H9 (cell line): ENCODE measurements around the gene KAT5. TPM values are rescaled to one million over a fixed set of nuclear protein-coding genes. Genes with fewer than 3 reads are reported as not detected.

Source experiments
- DNase-seq: peaks from one replicate; pipeline ENCODE4 v3.0.0-alpha.2; 2017
- H2AFZ ChIP-seq: one replicate; pipeline ENCODE4 v1.6.1; 2013; ENCODE audit warnings: mild to moderate bottlenecking, low read length, control low read depth, moderate library complexity
- H2AK5ac ChIP-seq: 2 replicates; pipeline ENCODE4 v1.6.1; 2013; ENCODE audit warnings: low read length, control low read depth, mixed read lengths; ENCODE audit not compliant: insufficient read length
- H2BK120ac ChIP-seq: one replicate; pipeline ENCODE4 v1.6.1; 2013; ENCODE audit warnings: low read depth, mild to moderate bottlenecking, low read length, control low read depth, inconsistent platforms; ENCODE audit not compliant: poor library complexity, severe bottlenecking
- H2BK12ac ChIP-seq: 2 replicates; pipeline ENCODE4 v1.6.1; 2013; ENCODE audit warnings: low read length, control low read depth, mixed read lengths, low read depth; ENCODE audit not compliant: insufficient read length
- H2BK15ac ChIP-seq: 2 replicates; pipeline ENCODE4 v1.6.1; 2013; ENCODE audit warnings: low read depth, low read length, control low read depth
- H2BK20ac ChIP-seq: one replicate; pipeline ENCODE4 v1.6.1; 2013; ENCODE audit warnings: low read depth, mild to moderate bottlenecking, low read length, control low read depth, inconsistent platforms; ENCODE audit not compliant: poor library complexity, severe bottlenecking
- H2BK5ac ChIP-seq: 2 replicates; pipeline ENCODE4 v1.6.1; 2013; ENCODE audit warnings: low read length, control low read depth, mixed read lengths; ENCODE audit not compliant: insufficient read length
- H3K14ac ChIP-seq: 2 replicates; pipeline ENCODE4 v1.6.1; 2013; ENCODE audit warnings: low read length, control low read depth; ENCODE audit not compliant: insufficient read depth
- H3K18ac ChIP-seq: 2 replicates; pipeline ENCODE4 v1.6.1; 2013; ENCODE audit warnings: low read depth, mild to moderate bottlenecking, mixed read lengths, low read length, control low read depth; ENCODE audit not compliant: insufficient read length
- H3K23ac ChIP-seq: 2 replicates; pipeline ENCODE4 v1.6.1; 2013; ENCODE audit warnings: low read length, control low read depth, mixed read lengths, low read depth; ENCODE audit not compliant: insufficient read length
- H3K23me2 ChIP-seq: 2 replicates; pipeline ENCODE4 v1.6.1; 2013; ENCODE audit warnings: low read depth, mild to moderate bottlenecking, mixed read lengths, low read length, control low read depth; ENCODE audit not compliant: insufficient read length, poor library complexity, severe bottlenecking
- H3K27ac ChIP-seq: 2 replicates; pipeline ENCODE4 v1.5.1; 2013; ENCODE audit warnings: low read length, control low read depth, mixed read lengths, low read depth; ENCODE audit not compliant: insufficient read length
- H3K27me3 ChIP-seq: 2 replicates; pipeline ENCODE4 v1.6.1; 2013; ENCODE audit warnings: low read length, control low read depth, inconsistent platforms; ENCODE audit not compliant: insufficient read depth
- H3K4ac ChIP-seq: 2 replicates; pipeline ENCODE4 v1.6.1; 2013; ENCODE audit warnings: low read depth, mild to moderate bottlenecking, control low read depth, inconsistent platforms, low read length, moderate library complexity
- H3K4me1 ChIP-seq: 2 replicates; pipeline ENCODE4 v1.6.1; 2013; ENCODE audit warnings: low read length, control low read depth, inconsistent platforms; ENCODE audit not compliant: insufficient read depth
- H3K4me2 ChIP-seq: 2 replicates; pipeline ENCODE4 v1.6.1; 2013; ENCODE audit warnings: low read length, control low read depth, mixed read lengths; ENCODE audit not compliant: insufficient read length, insufficient read depth
- H3K56ac ChIP-seq: 2 replicates; pipeline ENCODE4 v1.6.1; 2013; ENCODE audit warnings: low read depth, mild to moderate bottlenecking, mixed read lengths, low read length, control low read depth; ENCODE audit not compliant: insufficient read length
- H3K79me1 ChIP-seq: 2 replicates; pipeline ENCODE4 v1.6.1; 2013; ENCODE audit warnings: low read depth, mild to moderate bottlenecking, moderate library complexity, low read length, control low read depth, inconsistent platforms; ENCODE audit not compliant: insufficient read depth, poor library complexity, severe bottlenecking
- H3K79me2 ChIP-seq: 2 replicates; pipeline ENCODE4 v1.6.1; 2013; ENCODE audit warnings: low read length, control low read depth, inconsistent platforms; ENCODE audit not compliant: insufficient read depth
- H3K9ac ChIP-seq: 2 replicates; pipeline ENCODE4 v1.6.1; 2013; ENCODE audit warnings: low read length, control low read depth, mixed read lengths; ENCODE audit not compliant: insufficient read length; ENCODE audit errors: extremely low read depth
- H3K9me3 ChIP-seq: one replicate; pipeline ENCODE4 v1.6.1; 2013; ENCODE audit warnings: low read depth, low read length, inconsistent platforms; ENCODE audit not compliant: control insufficient read depth
- H3T11ph ChIP-seq: one replicate; pipeline ENCODE4 v1.6.1; 2013; ENCODE audit warnings: mild to moderate bottlenecking, low read length, control low read depth, inconsistent platforms
- H4K20me1 ChIP-seq: one replicate; pipeline ENCODE4 v1.6.1; 2013; ENCODE audit not compliant: control insufficient read depth, insufficient read length, insufficient read depth
- H4K5ac ChIP-seq: 2 replicates; pipeline ENCODE4 v1.6.1; 2013; ENCODE audit warnings: low read depth, mild to moderate bottlenecking, mixed read lengths, low read length, control low read depth; ENCODE audit not compliant: insufficient read length
- H4K8ac ChIP-seq: replicated peaks from 2 replicates; pipeline ENCODE4 v1.6.1; 2013; ENCODE audit warnings: low read length, control low read depth, mixed read lengths, low read depth; ENCODE audit not compliant: insufficient read length
- H4K91ac ChIP-seq: 2 replicates; pipeline ENCODE4 v1.6.1; 2013; ENCODE audit warnings: low read depth, mild to moderate bottlenecking, moderate library complexity, mixed read lengths, low read length, control low read depth; ENCODE audit not compliant: insufficient read length
- H3K27ac Mint-ChIP-seq, 3 experiments: 2 replicates in 2 of 3; 3 replicates in 1 of 3; pipeline ENCODE4 v1.8.0; 2020 to 2021; ENCODE audit warnings: mixed read lengths in 3 of 3, mild to moderate bottlenecking in 1 of 3, moderate library complexity in 1 of 3
- H3K27me3 Mint-ChIP-seq: 2 replicates; pipeline ENCODE4 v1.8.0; 2021; ENCODE audit warnings: low read depth, mild to moderate bottlenecking, moderate library complexity, mixed read lengths
- H3K36me3 Mint-ChIP-seq, 3 experiments: 2 replicates in 2 of 3; 3 replicates in 1 of 3; pipeline ENCODE4 v1.8.0; 2020 to 2021; ENCODE audit warnings: low read depth in 3 of 3, mixed read lengths in 3 of 3; ENCODE audit not compliant: insufficient read depth in 1 of 3
- H3K4me1 Mint-ChIP-seq, 2 experiments: 2 replicates each; pipeline ENCODE4 v1.8.0; 2020; ENCODE audit warnings: mixed read lengths in 2 of 2
- H3K4me3 Mint-ChIP-seq, 2 experiments: 2 replicates in 1 of 2; 3 replicates in 1 of 2; pipeline ENCODE4 v1.8.0; 2020 to 2021; ENCODE audit warnings: mild to moderate bottlenecking in 2 of 2, mixed read lengths in 2 of 2, moderate library complexity in 1 of 2
- H3K9me3 Mint-ChIP-seq, 2 experiments: 2 replicates in 1 of 2; 3 replicates in 1 of 2; pipeline ENCODE4 v1.8.0; 2020; ENCODE audit warnings: mild to moderate bottlenecking in 2 of 2, mixed read lengths in 2 of 2, moderate library complexity in 1 of 2
- WGBS: extraction: QIAGEN DNeasy Blood & Tissue Kit; methylation state at CpG from one replicate; pipeline ENCODE4 v1.1.7; 2013; ENCODE audit warnings: missing lambda C conversion rate, low lambda C conversion rate, mixed read lengths; ENCODE audit not compliant: insufficient read length; ENCODE audit errors: extremely low coverage; 5-methylcytosine and 5-hydroxymethylcytosine counted together
- total RNA-seq: library from RNA; stranded (reverse); gene quantifications from 2 replicates; pipeline ENCODE4 v1.2.1, GENCODE V29; 2021
- TF ChIP-seq, protein P1 (sequence below): fragments of 200-600 bp; sonication (generic); conservative IDR thresholded peaks from 3 replicates; pipeline ENCODE4 v1.8.0; 2021; ENCODE audit warnings: antibody characterized with exemption, mild to moderate bottlenecking

KAT5 gene
- total RNA-seq, 1 experiment from 2014 or later: 56.7 TPM

- Histone ChIP-seq H2BK20ac (no peak overlapping the region), H4K91ac (no peak overlapping the region), H2AK5ac (no peak overlapping the region), H3K9ac (no peak overlapping the region), H2BK15ac (no peak overlapping the region), H3K4me1 (no peaks in the 10 kb centered on the region), H3K27ac (no peak overlapping the region), H4K5ac (no peak overlapping the region), H4K8ac (no peak overlapping the region), H3K18ac (no peak overlapping the region), H3K4ac (no peak overlapping the region), H2BK5ac (no peak overlapping the region), H2AFZ (no peak overlapping the region), H3K79me1 (no peaks in the 10 kb centered on the region), H3K23me2 (peaks cover 9% of the 10 kb centered on the region), H3K4me2 (no peak overlapping the region), H3K23ac (no peak overlapping the region), H3K27me3 (no peaks in the 10 kb centered on the region), H3K9me3 (no peaks in the 10 kb centered on the region), H3K14ac (no peak overlapping the region), H2BK120ac (no peak overlapping the region), H3K56ac (no peak overlapping the region), H3K79me2 (no peaks in the 10 kb centered on the region), H4K20me1 (no peaks in the 10 kb centered on the region), H2BK12ac (no peak overlapping the region), H3T11ph (no peak overlapping the region)
- TF ChIP-seq, protein P1, sequence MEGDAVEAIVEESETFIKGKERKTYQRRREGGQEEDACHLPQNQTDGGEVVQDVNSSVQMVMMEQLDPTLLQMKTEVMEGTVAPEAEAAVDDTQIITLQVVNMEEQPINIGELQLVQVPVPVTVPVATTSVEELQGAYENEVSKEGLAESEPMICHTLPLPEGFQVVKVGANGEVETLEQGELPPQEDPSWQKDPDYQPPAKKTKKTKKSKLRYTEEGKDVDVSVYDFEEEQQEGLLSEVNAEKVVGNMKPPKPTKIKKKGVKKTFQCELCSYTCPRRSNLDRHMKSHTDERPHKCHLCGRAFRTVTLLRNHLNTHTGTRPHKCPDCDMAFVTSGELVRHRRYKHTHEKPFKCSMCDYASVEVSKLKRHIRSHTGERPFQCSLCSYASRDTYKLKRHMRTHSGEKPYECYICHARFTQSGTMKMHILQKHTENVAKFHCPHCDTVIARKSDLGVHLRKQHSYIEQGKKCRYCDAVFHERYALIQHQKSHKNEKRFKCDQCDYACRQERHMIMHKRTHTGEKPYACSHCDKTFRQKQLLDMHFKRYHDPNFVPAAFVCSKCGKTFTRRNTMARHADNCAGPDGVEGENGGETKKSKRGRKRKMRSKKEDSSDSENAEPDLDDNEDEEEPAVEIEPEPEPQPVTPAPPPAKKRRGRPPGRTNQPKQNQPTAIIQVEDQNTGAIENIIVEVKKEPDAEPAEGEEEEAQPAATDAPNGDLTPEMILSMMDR: no peak
- H3K36me3 Mint-ChIP-seq: peaks cover 40 to 64% (median 56%) of the 10 kb centered on the region in 3 experiments
- H3K9me3 Mint-ChIP-seq: no peaks in the 10 kb centered on the region
- H3K4me3 Mint-ChIP-seq: peak overlapping the region; percentile 92 to 93; a peak in 4 of 5 replicates
- H3K27ac Mint-ChIP-seq: peak overlapping the region in 1 of 3 experiments; percentile 59; a peak in 1 of 7 replicates
- DNase-seq: no peak
- H3K27me3 Mint-ChIP-seq: peaks cover 4% of the 10 kb centered on the region; the same call in 1 of the 2 replicates
- WGBS: no CpG with 5 or more reads among the region's 4 CpGs
- peaks cover 7 to 10% of the 10 kb centered on the region in 2 experiments; a peak in 3 of 4 replicates for H3K4me1 Mint-ChIP-seq
These were observed 6.5 kb downstream of the KAT5 start for GRCh38 chr11:65718531-65718930.
